Gastroesophageal sphincter (tissue), 4 donors: ENCODE results near the gene FBXO42. TPM values are rescaled to one million over a fixed set of nuclear protein-coding genes. Genes with fewer than 3 reads are reported as not detected.

Experiments used
- ATAC-seq: fragments of 150-250 bp; one replicate; pipeline ENCODE4 v1.9.1; 2016; ENCODE audit warnings: mild to moderate bottlenecking, moderate library complexity
- H3K27ac ChIP-seq, 4 donors: fragments of 200-600 bp; sonication (generic) in 3 of 4; 1 replicate in 3 of 4; 2 replicates in 1 of 4; pipeline ENCODE4 v1.5.1; 2016 to 2019
- H3K27me3 ChIP-seq: fragments of 200-600 bp; sonication (generic); one replicate; pipeline ENCODE4 v1.5.1; 2019
- H3K36me3 ChIP-seq, 2 donors: fragments of 200-600 bp; sonication (generic); one replicate each; pipeline ENCODE4 v1.5.1; 2019; ENCODE audit warnings: control low read depth in 1 of 2
- H3K4me1 ChIP-seq, 3 donors: fragments of 200-600 bp; sonication (generic); 1 replicate in 2 of 3; 2 replicates in 1 of 3; pipeline ENCODE4 v1.5.1; 2016 to 2019; ENCODE audit warnings: control low read depth in 2 of 3
- H3K4me3 ChIP-seq, 2 donors: fragments of 200-600 bp; sonication (generic); one replicate each; pipeline ENCODE4 v1.5.1; 2019; ENCODE audit warnings: mild to moderate bottlenecking in 1 of 2, moderate library complexity in 1 of 2
- H3K9me3 ChIP-seq, 3 donors: fragments of 200-600 bp; sonication (generic); one replicate each; pipeline ENCODE4 v1.5.1; 2017 to 2019; ENCODE audit warnings: control low read depth in 2 of 3
- EP300 ChIP-seq: sonication (generic); formaldehyde crosslinking; IDR thresholded peaks from one replicate; pipeline ENCODE4 v1.6.1; 2017; ENCODE audit warnings: antibody characterized with exemption, mild to moderate bottlenecking
- POLR2A ChIP-seq, 2 donors: fragments of 450-650 bp; IDR thresholded peaks; one replicate each; pipeline ENCODE4 v1.6.1; 2017; ENCODE audit warnings: antibody characterized with exemption in 2 of 2, mild to moderate bottlenecking in 2 of 2, moderate library complexity in 1 of 2
- POLR2AphosphoS5 ChIP-seq: sonication (generic); formaldehyde crosslinking; IDR thresholded peaks from one replicate; pipeline ENCODE4 v1.6.1; 2017; ENCODE audit warnings: antibody characterized with exemption
- WGBS, 2 donors: methylation state at CpG; one replicate each; pipeline ENCODE4 v1.1.5; 2018; ENCODE audit warnings: low coverage in 1 of 2; 5-methylcytosine and 5-hydroxymethylcytosine counted together
- total RNA-seq, 4 donors: library from RNA; depleted of rRNA; stranded (reverse); fragments of >200 nt; gene quantifications; one replicate each; pipeline ENCODE4 v1.1.0, GENCODE V29; 2016
- TF ChIP-seq, protein P1 (sequence below), 4 experiments: fragments of 200-600 bp in 2 of 4; fragments of 450-650 bp in 2 of 4; sonication (generic) in 1 of 4; IDR thresholded peaks; one replicate each; pipeline ENCODE4 v1.5.1; 2017 to 2019; ENCODE audit warnings: antibody characterized with exemption in 4 of 4, mild to moderate bottlenecking in 2 of 4, moderate library complexity in 2 of 4

FBXO42 gene
- total RNA-seq, 4 donors from 2014 or later, result 26.8 to 33.0 (median 29.7) TPM

DNA sequence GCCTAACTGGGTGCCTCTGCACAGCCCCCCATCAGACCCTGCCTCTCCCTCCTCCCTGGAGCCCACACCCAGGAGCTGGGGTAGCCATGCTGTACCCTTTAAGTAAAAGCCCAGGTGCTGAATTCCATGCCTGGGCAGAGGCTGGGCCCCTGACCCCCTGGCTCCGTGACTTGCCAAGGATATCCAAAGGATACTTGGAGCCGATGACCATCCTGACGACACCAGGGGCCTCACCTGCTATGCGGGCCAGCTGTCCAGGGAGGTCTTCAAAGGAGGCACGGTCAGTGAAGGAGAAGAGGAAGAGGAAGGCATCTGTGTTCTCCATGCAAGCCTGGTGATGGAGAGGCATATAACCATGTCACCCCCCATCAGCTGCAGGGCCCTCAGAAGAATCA lies 120.0 kb downstream of the FBXO42 start:
- Histone ChIP-seq H3K9me3 (peaks cover 0 to under 1% (median 0%) of the 10 kb centered on the region in 3 donors), H3K27ac (no peak overlapping the region), H3K4me3 (no peak overlapping the region), H3K27me3 (peaks cover 11% of the 10 kb centered on the region), H3K4me1 (peaks cover 0 to 22% (median 11%) of the 10 kb centered on the region in 3 donors), H3K36me3 (peaks cover 0 to 21% of the 10 kb centered on the region in 2 donors)
- ATAC-seq, result no peak
- 100% methylated on average over 4 of the region's 5 CpGs; no CpG with 5 or more reads in 1 of the 2 donors for WGBS, 2 donors
- TF ChIP-seq POLR2A (IDR thresholded peaks at IDR 0.05) (no peak), EP300 (no peak), POLR2AphosphoS5 (no peak)
- TF ChIP-seq, protein P1, sequence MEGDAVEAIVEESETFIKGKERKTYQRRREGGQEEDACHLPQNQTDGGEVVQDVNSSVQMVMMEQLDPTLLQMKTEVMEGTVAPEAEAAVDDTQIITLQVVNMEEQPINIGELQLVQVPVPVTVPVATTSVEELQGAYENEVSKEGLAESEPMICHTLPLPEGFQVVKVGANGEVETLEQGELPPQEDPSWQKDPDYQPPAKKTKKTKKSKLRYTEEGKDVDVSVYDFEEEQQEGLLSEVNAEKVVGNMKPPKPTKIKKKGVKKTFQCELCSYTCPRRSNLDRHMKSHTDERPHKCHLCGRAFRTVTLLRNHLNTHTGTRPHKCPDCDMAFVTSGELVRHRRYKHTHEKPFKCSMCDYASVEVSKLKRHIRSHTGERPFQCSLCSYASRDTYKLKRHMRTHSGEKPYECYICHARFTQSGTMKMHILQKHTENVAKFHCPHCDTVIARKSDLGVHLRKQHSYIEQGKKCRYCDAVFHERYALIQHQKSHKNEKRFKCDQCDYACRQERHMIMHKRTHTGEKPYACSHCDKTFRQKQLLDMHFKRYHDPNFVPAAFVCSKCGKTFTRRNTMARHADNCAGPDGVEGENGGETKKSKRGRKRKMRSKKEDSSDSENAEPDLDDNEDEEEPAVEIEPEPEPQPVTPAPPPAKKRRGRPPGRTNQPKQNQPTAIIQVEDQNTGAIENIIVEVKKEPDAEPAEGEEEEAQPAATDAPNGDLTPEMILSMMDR (IDR thresholded peaks at IDR 0.05), result no peak

DNA sequence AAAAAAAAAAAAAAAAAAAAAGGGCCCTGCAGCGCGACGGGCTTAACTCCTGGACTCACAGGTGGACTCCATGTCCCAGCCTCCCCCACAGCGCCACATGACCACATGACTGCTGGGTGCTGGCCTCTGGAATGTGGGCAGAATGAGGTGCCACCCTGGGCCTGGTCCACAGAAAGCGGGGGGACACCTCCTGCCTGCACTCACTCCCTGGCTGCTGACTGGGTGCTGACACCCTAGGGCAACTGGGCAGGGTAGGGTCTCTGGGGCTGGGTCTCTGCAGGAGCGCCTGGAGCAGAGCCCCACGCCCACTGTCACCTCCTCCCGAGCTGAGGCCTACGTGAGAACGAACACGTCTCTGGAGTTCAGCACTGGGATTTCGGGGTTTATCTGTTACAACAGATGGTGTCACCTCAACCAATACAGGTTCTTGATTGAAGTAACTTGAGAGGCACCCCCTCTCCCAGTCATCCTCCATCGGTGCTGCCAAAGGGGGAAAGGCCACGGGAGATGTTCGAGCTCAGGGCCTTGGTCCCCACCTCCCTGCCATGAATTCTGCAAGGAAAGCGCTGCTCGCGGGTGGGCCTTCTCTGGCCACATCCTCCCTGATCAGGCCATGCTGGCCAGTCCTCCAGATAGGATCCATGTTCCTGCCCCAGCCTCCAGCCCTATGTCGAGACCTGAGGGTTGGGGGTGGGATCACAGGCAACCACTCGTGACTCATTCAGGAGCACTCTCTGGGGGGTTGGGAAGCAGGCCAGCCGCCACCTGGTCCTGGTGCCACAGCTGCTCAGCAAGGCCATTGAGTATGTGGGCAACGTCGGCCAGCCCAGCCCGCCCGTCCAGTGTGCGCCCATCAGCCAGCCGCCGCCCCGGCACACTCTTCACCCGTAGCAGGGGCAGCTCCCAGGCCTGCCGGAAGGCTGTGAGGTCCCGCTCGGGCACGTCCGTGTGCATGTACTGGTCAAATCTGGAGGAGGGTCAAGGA lies 120.7 kb downstream of the FBXO42 start:
- Histone ChIP-seq H3K9me3 (peaks cover 0 to 7% (median 0%) of the 10 kb centered on the region in 3 donors), H3K27me3 (peaks cover 18% of the 10 kb centered on the region), H3K27ac (no peak overlapping the region), H3K36me3 (peaks cover 0 to 21% of the 10 kb centered on the region in 2 donors), H3K4me3 (no peak overlapping the region), H3K4me1 (peaks cover 0 to 25% (median 9%) of the 10 kb centered on the region in 3 donors)
- WGBS, 2 donors, result 87 to 94% methylated on average over 7 to 16 of the region's 35 CpGs
- no peak for TF ChIP-seq POLR2A (IDR thresholded peaks at IDR 0.05)
- no peak for TF ChIP-seq POLR2AphosphoS5
- no peak for TF ChIP-seq EP300
- TF ChIP-seq, protein P1 (IDR thresholded peaks at IDR 0.05), result no peak
- ATAC-seq, result no peak

DNA sequence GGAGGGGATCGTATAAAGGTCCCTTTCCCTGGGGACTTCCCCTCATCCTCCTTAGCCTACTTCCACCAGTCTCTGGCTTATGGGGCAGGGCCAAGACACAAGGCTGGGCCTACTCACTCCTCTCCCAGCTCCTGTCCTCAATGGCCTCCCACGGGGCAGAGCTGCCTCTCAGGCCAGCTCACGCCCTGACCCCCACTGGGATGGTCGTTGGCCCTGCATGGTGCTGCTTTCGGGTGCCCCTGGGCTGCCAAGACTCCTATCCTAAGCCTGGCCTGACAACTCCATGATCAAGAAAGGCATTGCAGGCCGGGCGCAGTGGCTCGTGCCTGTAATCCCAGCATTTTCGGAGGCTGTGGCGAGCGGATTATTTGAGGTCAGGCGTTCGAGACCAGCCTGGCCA lies 121.5 kb downstream of the FBXO42 start:
- Histone ChIP-seq H3K36me3 (peaks cover 0 to 21% of the 10 kb centered on the region in 2 donors), H3K9me3 (peaks cover 0 to 12% (median 0%) of the 10 kb centered on the region in 3 donors), H3K27ac (no peak overlapping the region), H3K4me1 (peaks cover 0 to 19% (median under 1%) of the 10 kb centered on the region in 3 donors), H3K27me3 (peaks cover 27% of the 10 kb centered on the region), H3K4me3 (no peak overlapping the region)
- no peak for ATAC-seq
- TF ChIP-seq POLR2AphosphoS5, result no peak
- no peak for TF ChIP-seq POLR2A (IDR thresholded peaks at IDR 0.05)
- TF ChIP-seq EP300, result no peak
- TF ChIP-seq, protein P1 (IDR thresholded peaks at IDR 0.05), result no peak
- WGBS, 2 donors, result 95% methylated on average over 4 of the region's 13 CpGs; no CpG with 5 or more reads in 1 of the 2 donors

DNA sequence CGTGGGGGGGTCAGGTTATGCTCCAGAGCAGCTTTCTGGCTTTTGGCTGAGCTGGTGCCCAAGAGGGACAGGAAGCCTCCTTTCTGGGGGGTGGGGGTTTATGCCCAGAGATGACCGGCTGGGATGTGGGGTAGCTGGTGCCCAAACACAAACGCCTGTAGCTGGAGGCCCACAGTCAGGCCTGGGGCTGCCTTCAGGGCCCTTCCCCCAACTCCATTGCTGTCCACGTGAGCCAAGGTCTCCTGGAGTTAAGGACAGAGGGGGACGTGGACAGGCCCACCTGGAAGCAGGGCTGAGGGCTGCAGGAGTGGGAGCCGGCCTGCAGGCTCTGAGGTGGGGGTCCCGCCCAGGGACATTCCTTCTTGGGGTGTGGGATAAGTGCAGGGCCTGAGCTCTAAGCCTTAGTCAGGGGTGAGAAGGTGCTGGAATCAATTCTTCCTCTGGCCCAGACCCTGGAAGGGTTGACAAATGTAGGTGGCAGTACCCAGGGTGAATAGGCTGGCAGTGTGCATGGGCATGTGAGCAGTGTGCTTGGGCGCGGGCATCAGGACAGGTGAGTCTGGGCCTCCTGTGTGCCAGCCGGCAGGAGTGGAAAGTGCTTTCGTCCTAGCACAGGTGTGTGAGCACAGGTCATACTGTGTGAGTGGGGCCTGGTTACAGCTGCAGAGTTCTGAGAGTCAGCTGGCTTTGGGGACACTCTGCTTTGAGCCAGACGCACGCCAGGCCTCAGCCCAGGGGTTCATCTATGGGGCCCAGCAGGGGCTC lies 122.1 kb downstream of the FBXO42 start:
- Histone ChIP-seq H3K27me3 (peaks cover 33% of the 10 kb centered on the region), H3K27ac (no peak overlapping the region), H3K9me3 (peaks cover 0 to 12% (median 0%) of the 10 kb centered on the region in 3 donors), H3K4me3 (no peak overlapping the region), H3K4me1 (peaks cover 0 to 17% (median 0%) of the 10 kb centered on the region in 3 donors), H3K36me3 (peaks cover 0 to 21% of the 10 kb centered on the region in 2 donors)
- ATAC-seq, result no peak
- 94 to 100% methylated on average over 1 to 6 of the region's 13 CpGs for WGBS, 2 donors
- TF ChIP-seq, protein P1 (IDR thresholded peaks at IDR 0.05), result no peak
- no peak for TF ChIP-seq POLR2A (IDR thresholded peaks at IDR 0.05)
